Neuronal stem cell (in vitro differentiated cells): ENCODE measurements around the gene VPS33B.

Source experiments
- DNase-seq: peaks from one replicate; pipeline ENCODE4 v3.0.0-alpha.2; 2013; ENCODE audit warnings: low spot score
- H2AFZ ChIP-seq: one replicate; pipeline ENCODE4 v1.6.1; 2013; ENCODE audit warnings: mild to moderate bottlenecking, low read length, inconsistent platforms
- H2AK5ac ChIP-seq: 2 replicates; pipeline ENCODE4 v1.6.1; 2013; ENCODE audit warnings: low read depth, mild to moderate bottlenecking, inconsistent platforms, low read length, moderate library complexity, mixed read lengths
- H2BK120ac ChIP-seq: 2 replicates; pipeline ENCODE4 v1.6.1; 2013; ENCODE audit warnings: low read depth, mild to moderate bottlenecking, inconsistent platforms, low read length, moderate library complexity, mixed read lengths
- H2BK12ac ChIP-seq: one replicate; pipeline ENCODE4 v1.6.1; 2013; ENCODE audit warnings: low read length, inconsistent platforms
- H2BK15ac ChIP-seq: 2 replicates; pipeline ENCODE4 v1.6.1; 2013; ENCODE audit warnings: mild to moderate bottlenecking, low read length, inconsistent platforms, mixed read lengths
- H2BK5ac ChIP-seq: one replicate; pipeline ENCODE4 v1.6.1; 2013; ENCODE audit warnings: inconsistent platforms, mild to moderate bottlenecking, low read length, moderate library complexity
- H3K14ac ChIP-seq: one replicate; pipeline ENCODE4 v1.6.1; 2013; ENCODE audit warnings: low read length, inconsistent platforms
- H3K18ac ChIP-seq: 2 replicates; pipeline ENCODE4 v1.6.1; 2013; ENCODE audit warnings: low read length, inconsistent platforms
- H3K23ac ChIP-seq: 2 replicates; pipeline ENCODE4 v1.6.1; 2013; ENCODE audit warnings: low read depth, mild to moderate bottlenecking, mixed read lengths, low read length, inconsistent platforms; ENCODE audit not compliant: poor library complexity
- H3K27ac ChIP-seq: replicated peaks from 3 replicates; pipeline ENCODE4 v1.5.1; 2013; ENCODE audit warnings: low read length, inconsistent platforms
- H3K27me3 ChIP-seq, 3 experiments: 2 replicates each; pipeline ENCODE4 v1.6.1; 2013; ENCODE audit warnings: low read length in 3 of 3, mild to moderate bottlenecking in 2 of 3, inconsistent platforms in 1 of 3, low read depth in 1 of 3, mixed read lengths in 1 of 3, moderate library complexity in 1 of 3; ENCODE audit not compliant: control insufficient read depth in 3 of 3, insufficient read depth in 3 of 3
- H3K36me3 ChIP-seq, 2 donors: replicated peaks in 1 of 2; 2 replicates each; pipeline ENCODE4 v1.6.1; 2013; ENCODE audit warnings: low read length in 2 of 2; ENCODE audit not compliant: control insufficient read depth in 2 of 2, insufficient read depth in 2 of 2
- H3K4ac ChIP-seq: 2 replicates; pipeline ENCODE4 v1.6.1; 2013; ENCODE audit warnings: inconsistent platforms, mild to moderate bottlenecking, low read length, moderate library complexity
- H3K4me1 ChIP-seq, 2 donors: 1 replicate in 1 of 2; 2 replicates in 1 of 2; pipeline ENCODE4 v1.6.1; 2013; ENCODE audit warnings: low read length in 2 of 2, low read depth in 1 of 2; ENCODE audit not compliant: control insufficient read depth in 2 of 2, insufficient read depth in 1 of 2
- H3K4me2 ChIP-seq: one replicate; pipeline ENCODE4 v1.6.1; 2013; ENCODE audit warnings: mild to moderate bottlenecking, low read length, inconsistent platforms; ENCODE audit not compliant: insufficient read depth, poor library complexity, severe bottlenecking
- H3K4me3 ChIP-seq, 2 donors: 2 replicates each; pipeline ENCODE4 v1.5.1; 2013; ENCODE audit warnings: low read length in 2 of 2, mild to moderate bottlenecking in 2 of 2, inconsistent platforms in 1 of 2, moderate library complexity in 1 of 2
- H3K79me1 ChIP-seq: one replicate; pipeline ENCODE4 v1.6.1; 2013; ENCODE audit warnings: low read depth, mild to moderate bottlenecking, inconsistent platforms, low read length, moderate library complexity
- H3K9ac ChIP-seq: one replicate; pipeline ENCODE4 v1.6.1; 2013; ENCODE audit warnings: mild to moderate bottlenecking, low read depth, low read length, inconsistent platforms; ENCODE audit not compliant: poor library complexity
- H3K9me3 ChIP-seq, 2 donors: replicated peaks in 1 of 2; 2 replicates each; pipeline versions ENCODE3 to v1.6.1; 2013; ENCODE audit warnings: low read length in 2 of 2, mild to moderate bottlenecking in 2 of 2, inconsistent platforms in 1 of 2, low read depth in 1 of 2, mixed read lengths in 1 of 2, moderate library complexity in 1 of 2; ENCODE audit not compliant: control insufficient read depth in 2 of 2, insufficient read depth in 1 of 2
- H4K8ac ChIP-seq: one replicate; pipeline ENCODE4 v1.6.1; 2013; ENCODE audit warnings: low read depth, mild to moderate bottlenecking, inconsistent platforms, low read length, moderate library complexity
- H4K91ac ChIP-seq: one replicate; pipeline ENCODE4 v1.6.1; 2013; ENCODE audit warnings: low read length, low read depth, mild to moderate bottlenecking, inconsistent platforms; ENCODE audit not compliant: poor library complexity
- WGBS, 2 donors: extraction: QIAGEN DNeasy Blood & Tissue Kit; methylation state at CpG; one replicate each; pipeline ENCODE4 v1.1.7; 2013; ENCODE audit warnings: missing lambda C conversion rate in 2 of 2, mixed read lengths in 1 of 2; ENCODE audit not compliant: insufficient read length in 2 of 2, insufficient replicate concordance in 1 of 2; ENCODE audit errors: extremely low coverage in 2 of 2; 5-methylcytosine and 5-hydroxymethylcytosine counted together

VPS33B gene

DNA sequence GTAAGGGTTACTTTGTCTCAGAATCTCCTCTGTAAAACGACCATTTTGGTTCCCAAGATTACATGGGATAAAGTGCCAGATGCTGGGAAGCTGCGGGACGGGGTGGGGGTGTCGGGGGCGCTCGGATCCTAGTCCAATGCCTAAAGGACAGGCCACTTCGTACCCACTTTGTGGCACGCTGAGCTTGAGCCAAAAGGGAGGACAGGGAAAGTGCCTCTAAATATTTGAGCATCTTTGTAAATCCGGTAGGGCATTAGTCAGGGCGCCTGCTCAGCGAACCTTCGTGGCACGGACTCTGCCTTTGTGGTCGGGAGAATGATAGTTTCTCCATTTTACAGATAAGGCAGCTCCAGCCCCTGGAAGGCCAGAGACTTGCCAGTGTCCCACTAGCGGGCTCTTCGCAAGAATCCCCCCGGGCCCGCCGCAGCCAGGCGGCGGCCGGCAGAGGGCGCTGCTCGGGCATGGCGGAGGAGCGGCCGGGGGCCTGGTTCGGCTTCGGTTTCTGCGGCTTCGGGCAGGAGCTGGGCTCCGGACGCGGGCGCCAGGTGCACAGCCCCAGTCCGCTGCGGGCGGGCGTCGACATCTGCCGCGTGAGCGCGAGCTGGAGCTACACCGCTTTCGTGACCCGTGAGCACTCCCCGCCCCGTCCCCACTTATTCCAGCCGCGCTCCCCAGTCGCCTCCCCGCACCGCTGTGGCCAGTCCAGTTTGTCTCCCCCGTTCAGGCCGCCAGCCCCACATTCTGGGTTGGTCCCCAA is 65.9 kb downstream of the VPS33B start:
- peaks cover 0 to 4% (median 0%) of the 10 kb centered on the region in 3 experiments for H3K27me3 ChIP-seq
- no peak overlapping the region for H3K4ac ChIP-seq
- H2AFZ ChIP-seq, result peak overlapping the region; percentile 71
- no CpG with 5 or more reads among the region's 56 CpGs for WGBS, 2 donors
- H3K9me3 ChIP-seq, result peaks cover 0 to 1% of the 10 kb centered on the region in 2 donors
- H3K79me1 ChIP-seq, result peaks cover 10% of the 10 kb centered on the region
- peaks cover 0 to 10% of the 10 kb centered on the region in 2 donors for H3K4me1 ChIP-seq
- peak overlapping the region; percentile 90 for H3K4me2 ChIP-seq
- no peak overlapping the region for H3K14ac ChIP-seq
- H2AK5ac ChIP-seq, result peak overlapping the region; percentile 91
- DNase-seq, result peak; percentile 81
- no peak overlapping the region for H3K27ac ChIP-seq
- no peak overlapping the region for H2BK120ac ChIP-seq
- H3K9ac ChIP-seq, result peak overlapping the region; percentile 95
- no peak overlapping the region for H4K91ac ChIP-seq
- H3K23ac ChIP-seq, result peak overlapping the region; percentile 1
- H3K4me3 ChIP-seq, result peak overlapping the region; percentile 31 to 86
- peaks cover 29 to 43% of the 10 kb centered on the region in 2 donors for H3K36me3 ChIP-seq
- peak overlapping the region; percentile 97 for H3K18ac ChIP-seq
- H2BK5ac ChIP-seq, result no peak overlapping the region
- no peak overlapping the region for H2BK12ac ChIP-seq
- no peak overlapping the region for H4K8ac ChIP-seq
- H2BK15ac ChIP-seq, result peak overlapping the region; percentile 85

- no peak overlapping the region for H3K9ac ChIP-seq
- peaks cover 0 to 10% of the 10 kb centered on the region in 2 donors for H3K4me1 ChIP-seq
- WGBS, 2 donors, result no CpG with 5 or more reads among the region's 20 CpGs
- H3K9me3 ChIP-seq, result peaks cover 0 to 1% of the 10 kb centered on the region in 2 donors
- H3K27ac ChIP-seq, result no peak overlapping the region
- peak overlapping the region; percentile 95 for H2BK5ac ChIP-seq
- peak overlapping the region in 1 of 2 donors; percentile 50 for H3K4me3 ChIP-seq
- H2AFZ ChIP-seq, result peak overlapping the region; percentile 71
- H4K91ac ChIP-seq, result no peak overlapping the region
- DNase-seq, result no peak
- peak overlapping the region; percentile 1 for H3K23ac ChIP-seq
- H3K4me2 ChIP-seq, result peak overlapping the region; percentile 86
- H3K36me3 ChIP-seq, result peaks cover 26 to 43% of the 10 kb centered on the region in 2 donors
- peaks cover 10% of the 10 kb centered on the region for H3K79me1 ChIP-seq
- H2BK15ac ChIP-seq, result no peak overlapping the region
- no peak overlapping the region for H3K4ac ChIP-seq
- H2BK120ac ChIP-seq, result no peak overlapping the region
- H3K14ac ChIP-seq, result no peak overlapping the region
- H2AK5ac ChIP-seq, result peak overlapping the region; percentile 82
- H4K8ac ChIP-seq, result no peak overlapping the region
- H2BK12ac ChIP-seq, result no peak overlapping the region
- H3K18ac ChIP-seq, result peak overlapping the region; percentile 96
- peaks cover 0 to 4% (median 0%) of the 10 kb centered on the region in 3 experiments for H3K27me3 ChIP-seq
Observed at GRCh38 chr15:90955624-90956273, 66.6 kb downstream of the VPS33B start.

DNA sequence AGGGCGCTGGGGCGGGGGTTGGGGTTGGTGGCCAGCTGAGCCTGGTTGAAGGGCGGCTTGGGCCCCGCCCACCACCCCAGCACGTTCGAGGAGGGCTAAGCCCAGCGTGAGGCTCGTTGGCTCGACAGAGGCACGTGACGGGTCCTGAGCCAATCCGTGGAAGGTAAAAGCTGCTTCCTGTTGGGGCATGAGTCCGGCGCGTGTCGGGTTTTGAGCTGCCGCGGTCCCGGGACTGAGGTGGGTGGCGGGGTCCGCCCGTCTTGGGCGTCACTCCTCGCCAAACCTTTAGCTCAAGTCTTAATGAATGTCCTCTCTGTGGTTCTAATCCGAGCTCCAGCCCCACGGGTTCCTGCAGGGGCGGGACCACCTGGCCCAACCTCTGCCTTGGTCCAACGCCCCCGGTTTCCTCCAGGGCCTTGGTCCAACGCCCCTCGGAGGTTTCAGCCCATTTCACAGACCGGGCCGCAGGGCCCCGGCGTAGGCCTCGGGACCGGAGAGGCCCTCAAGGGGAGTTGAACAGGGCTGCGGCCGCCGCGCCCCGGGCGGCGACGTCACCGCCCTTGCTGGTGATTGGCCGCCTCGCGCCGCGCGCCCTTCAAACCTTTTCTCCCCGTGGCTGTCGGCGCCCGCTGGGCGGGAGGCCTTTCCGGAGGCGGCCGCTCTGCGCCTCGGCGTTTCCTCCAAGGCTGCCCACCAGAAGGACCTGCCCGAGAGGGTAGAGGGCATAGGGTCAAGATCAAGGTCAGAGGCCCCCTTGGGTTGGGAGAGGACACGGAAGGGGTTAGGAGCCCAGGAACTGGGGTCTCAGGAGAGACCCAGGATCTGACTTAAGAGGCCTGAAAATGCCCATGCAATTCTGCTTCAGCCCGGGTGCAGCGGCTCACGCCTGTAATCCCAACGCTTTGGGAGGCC is 67.4 kb downstream of the VPS33B start, which contains the start of gene RCCD1:
RCCD1 (plus strand) TSS at position 173 of the 912 bp plus-strand sequence. CDS start 1,851 bp downstream, outside the sequence.
- WGBS, 2 donors, result no CpG with 5 or more reads among the region's 69 CpGs
- Histone ChIP-seq H3K9me3 (peaks cover 0 to 1% of the 10 kb centered on the region in 2 donors), H2AFZ (peak within 1 kb of the TSS; percentile 65), H3K4me1 (peaks cover 0 to 10% of the 10 kb centered on the region in 2 donors), H2BK12ac (no peak within 1 kb of the TSS), H3K36me3 (peaks cover 31 to 44% of the 10 kb centered on the region in 2 donors), H3K4me2 (peak within 1 kb of the TSS; percentile 86), H4K91ac (peak within 1 kb of the TSS; percentile 53), H3K18ac (peak within 1 kb of the TSS; percentile 96), H3K4me3 (peak within 1 kb of the TSS; percentile 50 to 91), H3K14ac (peak within 1 kb of the TSS; percentile 71), H3K79me1 (peaks cover 10% of the 10 kb centered on the region), H2BK5ac (peak within 1 kb of the TSS; percentile 95), H2AK5ac (peak within 1 kb of the TSS; percentile 90), H4K8ac (peak within 1 kb of the TSS; percentile 48), H3K9ac (peak within 1 kb of the TSS; percentile 88), H2BK120ac (no peak within 1 kb of the TSS), H3K4ac (peak within 1 kb of the TSS; percentile 53), H2BK15ac (no peak within 1 kb of the TSS), H3K23ac (peak within 1 kb of the TSS; percentile 85), H3K27me3 (peaks cover 0 to 4% (median 0%) of the 10 kb centered on the region in 3 experiments), H3K27ac (peak within 1 kb of the TSS; percentile 76)
- DNase-seq, result peak; percentile 78
